Left ventricle myocardium inferior (tissue), 1 donor: ENCODE results near the gene DYSF. TPM values are rescaled to one million over a fixed set of nuclear protein-coding genes. Genes with fewer than 3 reads are reported as not detected.

Source experiments
- DNase-seq: peaks from one replicate; pipeline ENCODE4 v3.0.0-alpha.2; 2020
- H3K27ac ChIP-seq: fragments of 200-600 bp; replicated peaks from 2 replicates; pipeline ENCODE4 v1.8.0; 2021
- H3K27me3 ChIP-seq: fragments of 200-600 bp; 2 replicates; pipeline ENCODE4 v1.8.0; 2021; ENCODE audit warnings: low read depth
- H3K36me3 ChIP-seq: fragments of 200-600 bp; 2 replicates; pipeline ENCODE4 v1.8.0; 2021
- H3K4me1 ChIP-seq: fragments of 200-600 bp; 2 replicates; pipeline ENCODE4 v1.8.0; 2021
- H3K4me3 ChIP-seq: fragments of 200-600 bp; 2 replicates; pipeline ENCODE4 v1.8.0; 2021; ENCODE audit warnings: mild to moderate bottlenecking, moderate library complexity
- H3K9me3 ChIP-seq: fragments of 200-600 bp; replicated peaks from 2 replicates; pipeline ENCODE4 v1.8.0; 2021
- CTCF ChIP-seq: fragments of 200-600 bp; IDR thresholded peaks from 2 replicates; pipeline ENCODE4 v1.8.0; 2021; ENCODE audit warnings: antibody characterized with exemption, mild to moderate bottlenecking, borderline replicate concordance
- intact Hi-C: fragments of 100-400 bp; cut with micrococcal nuclease; formaldehyde crosslinking; loops from one replicate; pipeline ENCODE4 v1.11.0; 2022
- total RNA-seq: library from RNA; stranded (reverse); fragmentation: NEBNext Ultra II Directional; extraction: Animal tissue kit (Norgen Biotek cat#: 25700); gene quantifications from one replicate; pipeline ENCODE4 v1.2.1, GENCODE V29; 2021
- donor health status: DM: no; HTN: yes; CAD: no; lungs with severe emphysema.

Gene DYSF
- total RNA-seq, 1 donor from 2014 or later = 48.2 TPM

- no peak overlapping the region for H3K27ac ChIP-seq
- peaks cover 6% of the 10 kb centered on the region for H3K4me1 ChIP-seq
- DNase-seq = no peak
- intact Hi-C loops = no loop called here
- no peak for TF ChIP-seq CTCF
- H3K4me3 ChIP-seq = no peak overlapping the region
- H3K9me3 ChIP-seq = peaks cover under 1% of the 10 kb centered on the region
- H3K27me3 ChIP-seq = no peaks in the 10 kb centered on the region
- peaks cover 44% of the 10 kb centered on the region for H3K36me3 ChIP-seq
Measured at GRCh38 chr2:71535526-71535925, 82.2 kb downstream of the DYSF start.

GRCh38 chr2:71536226-71536671 is 82.9 kb downstream of the DYSF start:
- no peak for TF ChIP-seq CTCF
- no peak for DNase-seq
- intact Hi-C loops = no loop called here
- Histone ChIP-seq H3K4me3 (no peak overlapping the region), H3K9me3 (peaks cover 6% of the 10 kb centered on the region), H3K27ac (no peak overlapping the region), H3K36me3 (peaks cover 44% of the 10 kb centered on the region), H3K4me1 (no peaks in the 10 kb centered on the region), H3K27me3 (no peaks in the 10 kb centered on the region)

- Histone ChIP-seq H3K27ac (no peak overlapping the region), H3K4me1 (no peaks in the 10 kb centered on the region), H3K36me3 (peaks cover 43% of the 10 kb centered on the region), H3K27me3 (no peaks in the 10 kb centered on the region), H3K9me3 (peaks cover 6% of the 10 kb centered on the region), H3K4me3 (no peak overlapping the region)
- DNase-seq = no peak
- intact Hi-C loops = no loop called here
- TF ChIP-seq CTCF = no peak
Measured at GRCh38 chr2:71538241-71538640, 84.9 kb downstream of the DYSF start.

GRCh38 chr2:71538656-71539265 is 85.4 kb downstream of the DYSF start:
- H3K36me3 ChIP-seq = peaks cover 38% of the 10 kb centered on the region
- no peak overlapping the region for H3K4me3 ChIP-seq
- peaks cover 6% of the 10 kb centered on the region for H3K9me3 ChIP-seq
- TF ChIP-seq CTCF = no peak
- H3K4me1 ChIP-seq = no peaks in the 10 kb centered on the region
- no peak for DNase-seq
- H3K27ac ChIP-seq = no peak overlapping the region
- intact Hi-C loops = no loop called here
- H3K27me3 ChIP-seq = no peaks in the 10 kb centered on the region

GRCh38 chr2:71540818-71541217 is 87.5 kb downstream of the DYSF start:
- intact Hi-C loops = loop anchor here (10.0 kb wide), 1 partner anchor 604 kb away; the partner anchor contains the start of gene CYP26B1
- Histone ChIP-seq H3K36me3 (peaks cover 17% of the 10 kb centered on the region), H3K4me3 (no peak overlapping the region), H3K27ac (no peak overlapping the region), H3K4me1 (peaks cover 13% of the 10 kb centered on the region), H3K27me3 (no peaks in the 10 kb centered on the region), H3K9me3 (peaks cover 6% of the 10 kb centered on the region)
- TF ChIP-seq CTCF = no peak
- no peak for DNase-seq
